K562 (cell line): ENCODE results near the gene FAM114A1. TPM values are rescaled to one million over a fixed set of nuclear protein-coding genes. Genes with fewer than 3 reads are reported as not detected.

Experiments
- STAT5B ChIP-seq: fragments of 250-450 bp; sonication (Bioruptor Pico); IDR thresholded peaks from 2 replicates; pipeline ENCODE4 v1.8.0; 2021; ENCODE audit warnings: mild to moderate bottlenecking, inconsistent platforms
- ZBTB40 ChIP-seq, 2 experiments: fragments of 450-650 bp in 1 of 2; sonication (generic) in 1 of 2; formaldehyde crosslinking in 1 of 2; IDR thresholded peaks; 2 replicates each; pipeline versions ENCODE4 v1.7.1 to v1.9.0; 2016 to 2022; ENCODE audit warnings: inconsistent platforms in 1 of 2, mild to moderate bottlenecking in 1 of 2, missing genetic modification reagents in 1 of 2
- polyA plus RNA-seq, 8 experiments: library from polyadenylated mRNA; depleted of rRNA in 4 of 8; stranded (reverse) in 5 of 8; unstranded in 3 of 8; fragments of >200 nt; fragmentation: Nextera tagmentation in 2 of 8; fragmentation: Illumina TruSeq in 1 of 8; extraction: Ambion mirVana in 2 of 8; extraction: Trizol in 1 of 8; gene quantifications; 2 replicates each; pipeline versions ENCODE4 v1.2.1 to v1.2.3, GENCODE V29; 2011 to 2014; ENCODE audit warnings: inconsistent platforms in 1 of 8, missing spikeins in 1 of 8
- total RNA-seq, 7 experiments: library from RNA; depleted of rRNA in 6 of 7; stranded (reverse); fragments of >200 nt in 6 of 7; fragmentation: Illumina TruSeq in 2 of 7; extraction: Trizol in 2 of 7; gene quantifications; 2 replicates each; pipeline versions ENCODE4 v1.2.1 to v1.2.3, GENCODE V29; 2011 to 2021; ENCODE audit warnings: low replicate concordance in 1 of 7
- TF ChIP-seq, protein P1 (sequence below): IDR thresholded peaks from 2 replicates; pipeline ENCODE4 v1.6.1; 2014; ENCODE audit warnings: antibody characterized with exemption

The FAM114A1 gene
- total and polyA plus RNA-seq, 9 of the 15 experiments (the other 6 are each of a cell fraction or from before 2014, with no cell fraction given): 1.8 to 12.0 (median 4.3) TPM

- TF ChIP-seq ZBTB40 (IDR thresholded peaks at IDR 0.05) (no peak), ZBTB40 (CRISPR knock-in tag; IDR thresholded peaks at IDR 0.05) (no peak), STAT5B (CRISPR knock-in tag) (no peak)
- TF ChIP-seq, protein P1, sequence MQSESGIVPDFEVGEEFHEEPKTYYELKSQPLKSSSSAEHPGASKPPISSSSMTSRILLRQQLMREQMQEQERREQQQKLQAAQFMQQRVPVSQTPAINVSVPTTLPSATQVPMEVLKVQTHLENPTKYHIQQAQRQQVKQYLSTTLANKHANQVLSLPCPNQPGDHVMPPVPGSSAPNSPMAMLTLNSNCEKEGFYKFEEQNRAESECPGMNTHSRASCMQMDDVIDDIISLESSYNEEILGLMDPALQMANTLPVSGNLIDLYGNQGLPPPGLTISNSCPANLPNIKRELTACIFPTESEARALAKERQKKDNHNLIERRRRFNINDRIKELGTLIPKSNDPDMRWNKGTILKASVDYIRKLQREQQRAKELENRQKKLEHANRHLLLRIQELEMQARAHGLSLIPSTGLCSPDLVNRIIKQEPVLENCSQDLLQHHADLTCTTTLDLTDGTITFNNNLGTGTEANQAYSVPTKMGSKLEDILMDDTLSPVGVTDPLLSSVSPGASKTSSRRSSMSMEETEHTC: no peak
These were observed 2.2 kb upstream of the FAM114A1 start (continued) for GRCh38 chr4:38865445-38865844.
